IMR-90 (cell line): Measurements from ENCODE around the gene ASIC2. TPM values are rescaled to one million over a fixed set of nuclear protein-coding genes. Genes with fewer than 3 reads are reported as not detected.

Experiments used
- ATAC-seq: fragments of 200-7000 bp; cut with Tn5 transposase; 2 replicates; pipeline ENCODE4 v1.9.1; 2020; ENCODE audit warnings: low read depth, mild to moderate bottlenecking, moderate library complexity
- BruUV-seq: library from RNA; stranded (reverse); fragments of 400-500 nt; replicated peaks from 2 replicates; lab custom pipeline; 2021; lab: Mats Ljungman, UMichigan
- CTCF ChIA-PET: fragments of 300-600 bp; formaldehyde crosslinking; extraction: SDS; loops from one replicate; lab custom pipeline; 2021; ENCODE audit warnings: antibody characterized with exemption; lab: Yijun Ruan, JAX
- POLR2A ChIA-PET: fragments of 300-600 bp; sonication (Branson Sonifier 250); formaldehyde crosslinking; loops from one replicate; lab custom pipeline; 2022; ENCODE audit warnings: antibody characterized with exemption; ENCODE audit not compliant: unreplicated experiment; lab: Charles Lee
- DNase-seq: peaks from one replicate; pipeline ENCODE4 v3.0.0; 2013
- H2AFZ ChIP-seq: replicated peaks from 2 replicates; pipeline ENCODE3; 2013; ENCODE audit warnings: low read length, mild to moderate bottlenecking; ENCODE audit not compliant: poor library complexity
- H2AK5ac ChIP-seq: 2 replicates; pipeline ENCODE4 v1.6.1; 2013; ENCODE audit warnings: low read depth, low read length, inconsistent platforms
- H2AK9ac ChIP-seq: replicated peaks from 2 replicates; pipeline ENCODE3; 2013; ENCODE audit warnings: mild to moderate bottlenecking, low read depth, low read length, moderate library complexity; ENCODE audit not compliant: poor library complexity
- H2BK120ac ChIP-seq: 2 replicates; pipeline ENCODE4 v1.6.1; 2013; ENCODE audit warnings: low read depth, low read length, inconsistent platforms
- H2BK15ac ChIP-seq: 3 replicates; pipeline ENCODE4 v1.6.1; 2013; ENCODE audit warnings: low read depth, low read length, inconsistent platforms
- H2BK20ac ChIP-seq: 2 replicates; pipeline ENCODE4 v1.6.1; 2013; ENCODE audit warnings: low read depth, mild to moderate bottlenecking, inconsistent platforms, low read length, moderate library complexity
- H2BK5ac ChIP-seq: 2 replicates; pipeline ENCODE4 v1.6.1; 2013; ENCODE audit warnings: mild to moderate bottlenecking, low read depth, low read length, inconsistent platforms; ENCODE audit not compliant: poor library complexity, severe bottlenecking
- H3K14ac ChIP-seq: replicated peaks from 2 replicates; pipeline ENCODE4 v1.6.1; 2013; ENCODE audit warnings: low read depth, low read length, inconsistent platforms
- H3K18ac ChIP-seq: 2 replicates; pipeline ENCODE4 v1.6.1; 2013; ENCODE audit warnings: low read depth, low read length, control low read depth
- H3K23ac ChIP-seq: 2 replicates; pipeline ENCODE4 v1.6.1; 2013; ENCODE audit warnings: low read depth, low read length, inconsistent platforms
- H3K27ac ChIP-seq: 2 replicates; pipeline ENCODE4 v1.5.1; 2013; ENCODE audit warnings: mild to moderate bottlenecking, control low read depth, low read length; ENCODE audit not compliant: insufficient read depth
- H3K27me3 ChIP-seq: 2 replicates; pipeline ENCODE4 v1.6.1; 2013; ENCODE audit warnings: low read length; ENCODE audit not compliant: control insufficient read depth, insufficient read depth
- H3K36me3 ChIP-seq: 2 replicates; pipeline ENCODE4 v1.6.1; 2013; ENCODE audit warnings: low read length, mixed read lengths; ENCODE audit not compliant: control insufficient read depth, insufficient read depth
- H3K4ac ChIP-seq: 2 replicates; pipeline ENCODE4 v1.6.1; 2013; ENCODE audit warnings: low read depth, low read length, inconsistent platforms
- H3K4me1 ChIP-seq: 2 replicates; pipeline ENCODE4 v1.6.1; 2013; ENCODE audit warnings: low read length, mixed read lengths; ENCODE audit not compliant: control insufficient read depth, insufficient read depth
- H3K4me2 ChIP-seq: 2 replicates; pipeline ENCODE4 v1.6.1; 2013; ENCODE audit warnings: low read depth, mild to moderate bottlenecking, control low read depth, low read length, moderate library complexity
- H3K4me3 ChIP-seq: 2 replicates; pipeline ENCODE4 v1.5.1; 2013; ENCODE audit warnings: low read depth, mild to moderate bottlenecking, control low read depth, low read length, moderate library complexity; ENCODE audit not compliant: insufficient read depth
- H3K56ac ChIP-seq: 2 replicates; pipeline ENCODE4 v1.6.1; 2013; ENCODE audit warnings: low read length, inconsistent platforms; ENCODE audit not compliant: insufficient read depth; ENCODE audit errors: extremely low read depth
- H3K79me1 ChIP-seq, 2 experiments: 2 replicates each; pipeline ENCODE4 v1.6.1; 2013; ENCODE audit warnings: low read length in 2 of 2, inconsistent platforms in 1 of 2, low read depth in 1 of 2
- H3K9ac ChIP-seq: 2 replicates; pipeline ENCODE4 v1.6.1; 2013; ENCODE audit warnings: low read depth, low read length, control low read depth
- H3K9me1 ChIP-seq: 2 replicates; pipeline ENCODE4 v1.6.1; 2013; ENCODE audit warnings: low read length, inconsistent platforms; ENCODE audit not compliant: insufficient read depth
- H3K9me3 ChIP-seq: 2 replicates; pipeline ENCODE4 v1.6.1; 2013; ENCODE audit warnings: low read length; ENCODE audit not compliant: control insufficient read depth, insufficient read depth
- H4K20me1 ChIP-seq: 2 replicates; pipeline ENCODE4 v1.6.1; 2013; ENCODE audit warnings: low read length, inconsistent platforms; ENCODE audit not compliant: insufficient read depth
- H4K5ac ChIP-seq: 2 replicates; pipeline ENCODE4 v1.6.1; 2013; ENCODE audit warnings: mild to moderate bottlenecking, low read depth, low read length, control low read depth
- H4K8ac ChIP-seq, 2 experiments: 2 replicates each; pipeline ENCODE4 v1.6.1; 2013; ENCODE audit warnings: low read depth in 2 of 2, low read length in 2 of 2, control low read depth in 1 of 2, inconsistent platforms in 1 of 2
- H4K91ac ChIP-seq: 2 replicates; pipeline ENCODE4 v1.6.1; 2013; ENCODE audit warnings: low read depth, low read length, inconsistent platforms; ENCODE audit not compliant: insufficient read depth
- CEBPB ChIP-seq: IDR thresholded peaks from 2 replicates; pipeline ENCODE4 v1.6.1; 2012; ENCODE audit warnings: low read depth, low read length, improper control_type of control experiment
- FOS ChIP-seq: fragments of 150-350 bp; IDR thresholded peaks from 2 replicates; pipeline ENCODE4 v1.6.1; 2016; ENCODE audit warnings: low read depth, low read length
- MAZ ChIP-seq: IDR thresholded peaks from 2 replicates; pipeline ENCODE4 v1.6.1; 2012; ENCODE audit warnings: low read depth, mild to moderate bottlenecking, low read length, improper control_type of control experiment, moderate library complexity, borderline replicate concordance
- MXI1 ChIP-seq: IDR thresholded peaks from 2 replicates; pipeline ENCODE4 v1.6.1; 2012; ENCODE audit warnings: low read depth, mild to moderate bottlenecking, low read length, moderate library complexity, borderline replicate concordance
- WGBS, 2 experiments: methylation state at CpG; one replicate each; pipeline versions ENCODE4 v1.1.5 to v1.1.7; 2013; ENCODE audit warnings: missing lambda C conversion rate in 2 of 2; ENCODE audit not compliant: insufficient read length in 1 of 2; ENCODE audit errors: extremely low coverage in 2 of 2; 5-methylcytosine and 5-hydroxymethylcytosine counted together
- dilution Hi-C: fragments of 300-500 bp; cut with HindIII; formaldehyde crosslinking; loops from one replicate; pipeline ENCODE4 v1.14.3; 2018; ENCODE audit warnings: low sequenced_read_pairs; ENCODE audit not compliant: unreplicated experiment
- in situ Hi-C: fragments of 300-500 bp; cut with MboI; formaldehyde crosslinking; loops from 3 replicates; pipeline ENCODE4 v1.14.3; 2019; ENCODE audit warnings: low sequenced_read_pairs, inconsistent platforms, mixed read lengths
- intact Hi-C: fragments of 100-400 bp; cut with micrococcal nuclease; formaldehyde crosslinking; loops from 2 replicates; pipeline ENCODE4 v1.10.0; 2022
- polyA plus RNA-seq, 3 experiments: library from polyadenylated mRNA; depleted of rRNA; stranded (reverse); fragments of >200 nt; gene quantifications; 2 replicates each; pipeline ENCODE4 v1.2.3, GENCODE V29; 2012; ENCODE audit warnings: low replicate concordance in 1 of 3
- total RNA-seq: library from RNA; depleted of rRNA; stranded (reverse); fragments of >200 nt; gene quantifications from 2 replicates; pipeline ENCODE4 v1.2.3, GENCODE V29; 2012

Gene ASIC2
- total and polyA plus RNA-seq, 2 of the 4 experiments (the other 2 are of a cell fraction) = under 0.01 to 0.15 TPM

GRCh38 chr17:33284022-33284421 lies 9.1 kb downstream of the ASIC2 start:
- whole genome bisulfite sequencing, 2 experiments = no CpG with 5 or more reads among the region's 4 CpGs
- Histone ChIP-seq H3K79me1 (no peaks in the 10 kb centered on the region), H3K4me1 (peaks cover 12% of the 10 kb centered on the region), H4K8ac (peak overlapping the region; percentile 62 to 78), H3K18ac (peak overlapping the region; percentile 90; the same call in 1 of the 2 replicates), H2AFZ (no peak overlapping the region), H3K23ac (0 out of 2 replicates have a peak overlapping the region, but pooled peaks have one; percentile 46), H4K91ac (peak overlapping the region; percentile 54), H3K56ac (peak overlapping the region; percentile 65; the same call in 1 of the 2 replicates), H3K14ac (0 out of 2 replicates have a peak overlapping the region, but pooled peaks have one; percentile 34), H3K36me3 (no peaks in the 10 kb centered on the region), H3K27ac (peak overlapping the region; percentile 74), H3K9me3 (no peaks in the 10 kb centered on the region), H3K27me3 (no peaks in the 10 kb centered on the region; the same call in 1 of the 2 replicates), H4K5ac (peak overlapping the region; percentile 78; the same call in 1 of the 2 replicates), H2BK120ac (peak overlapping the region; percentile 86), H3K9ac (no peak overlapping the region), H2AK9ac (no peak overlapping the region), H2BK15ac (peak overlapping the region; percentile 89; the same call in 2 of the 3 replicates), H3K9me1 (peaks cover 17% of the 10 kb centered on the region), H3K4me2 (peak overlapping the region; percentile 32; the same call in 1 of the 2 replicates), H2BK20ac (peak overlapping the region; percentile 91), H4K20me1 (no peaks in the 10 kb centered on the region), H3K4me3 (no peak overlapping the region), H2AK5ac (0 out of 2 replicates have a peak overlapping the region, but pooled peaks have one; percentile 76), H3K4ac (peak overlapping the region; percentile 84; the same call in 1 of the 2 replicates), H2BK5ac (peak overlapping the region; percentile 89)
- BruUV-seq = no TSS peak
- DNase-seq (peak; percentile 87), ATAC-seq (peak; percentile 88)
- TF ChIP-seq FOS (peak; percentile 68), MAZ (no peak), CEBPB (0 out of 2 replicates have a peak, but pooled peaks have one; percentile 17), MXI1 (no peak)
- in situ Hi-C loops = no loop called here
- intact Hi-C loops = loop anchor here (10.0 kb wide), 1 partner anchor 139 kb away; no protein-coding TSS in a partner anchor
- dilution Hi-C loops = no loop called here
- POLR2A ChIA-PET = no interaction called here
- CTCF ChIA-PET = interaction anchor here (1.0 kb wide), 1 partner anchor 15 kb away, joined by 4 read pairs; no protein-coding TSS in a partner anchor
